Measurements from ENCODE around the gene CHRNA3. TPM values are rescaled to one million over a fixed set of nuclear protein-coding genes. Genes with fewer than 3 reads are reported as not detected.

Gene CHRNA3
- polyA plus RNA-seq, 1 of the 3 experiments (the other 2 are of a cell fraction), result 2.3 TPM

DNA sequence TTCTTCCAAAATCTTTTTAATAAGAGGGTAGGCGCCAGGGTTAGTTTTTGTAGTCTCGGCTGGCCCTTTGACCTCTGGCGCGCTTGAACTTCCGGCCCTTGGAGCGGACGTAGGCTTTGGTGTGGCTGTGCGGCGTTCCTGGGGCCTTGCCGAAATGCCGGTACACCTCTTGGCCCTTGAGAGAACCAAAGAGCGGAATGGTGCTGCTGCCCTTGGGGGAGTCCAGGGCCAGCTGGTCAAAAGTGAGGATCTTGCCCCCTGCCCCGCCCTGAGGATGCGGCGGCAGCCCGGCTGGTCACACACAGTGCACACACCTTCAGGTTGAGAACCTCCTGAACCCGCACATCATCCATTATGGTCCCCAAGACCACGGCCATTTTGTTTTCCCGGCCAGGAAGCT lies 40.2 kb upstream of the CHRNA3 start:
- WGBS (ENCODE audit: low lambda C conversion rate), result 87% methylated on average over 19 of the region's 19 CpGs
- Histone ChIP-seq H3K4me1 (ENCODE audit: control insufficient read depth in 1 of 2, insufficient read depth in 2 of 2, low read depth in 1 of 2, low read length in 1 of 2) (no peaks in the 10 kb centered on the region), H3K4me3 (ENCODE audit: low read depth in 2 of 2, low read length in 1 of 2) (no peak overlapping the region), H4K20me1 (ENCODE audit: insufficient read depth) (no peaks in the 10 kb centered on the region), H3K9ac (no peak overlapping the region), H3K4me2 (no peak overlapping the region), H3K27me3 (ENCODE audit: insufficient read depth) (peaks cover 5% of the 10 kb centered on the region; the same call in 1 of the 2 replicates), H3K9me2 (no peaks in the 10 kb centered on the region), H3F3A (replicated peaks; ENCODE audit: insufficient read depth) (no peaks in the 10 kb centered on the region), H3K9me3 (no peaks in the 10 kb centered on the region), H3K27ac (ENCODE audit: low read depth in 2 of 2, low read length in 1 of 2) (no peak overlapping the region), H2AFZ (ENCODE audit: low read depth) (no peak overlapping the region), H3K36me3 (replicated peaks in 1 of 2; ENCODE audit: control insufficient read depth in 1 of 2, insufficient read depth in 2 of 2, low read length in 1 of 2) (no peaks in the 10 kb centered on the region), H3K79me2 (ENCODE audit: insufficient read depth) (no peaks in the 10 kb centered on the region)
- DNase-seq, result no peak
- no peak for TF ChIP-seq JUND (IDR thresholded peaks at IDR 0.05)
- TF ChIP-seq, protein P1, sequence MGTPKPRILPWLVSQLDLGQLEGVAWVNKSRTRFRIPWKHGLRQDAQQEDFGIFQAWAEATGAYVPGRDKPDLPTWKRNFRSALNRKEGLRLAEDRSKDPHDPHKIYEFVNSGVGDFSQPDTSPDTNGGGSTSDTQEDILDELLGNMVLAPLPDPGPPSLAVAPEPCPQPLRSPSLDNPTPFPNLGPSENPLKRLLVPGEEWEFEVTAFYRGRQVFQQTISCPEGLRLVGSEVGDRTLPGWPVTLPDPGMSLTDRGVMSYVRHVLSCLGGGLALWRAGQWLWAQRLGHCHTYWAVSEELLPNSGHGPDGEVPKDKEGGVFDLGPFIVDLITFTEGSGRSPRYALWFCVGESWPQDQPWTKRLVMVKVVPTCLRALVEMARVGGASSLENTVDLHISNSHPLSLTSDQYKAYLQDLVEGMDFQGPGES (IDR thresholded peaks at IDR 0.05; ENCODE audit: low read depth, low read length), result no peak
- TF ChIP-seq, protein P2, sequence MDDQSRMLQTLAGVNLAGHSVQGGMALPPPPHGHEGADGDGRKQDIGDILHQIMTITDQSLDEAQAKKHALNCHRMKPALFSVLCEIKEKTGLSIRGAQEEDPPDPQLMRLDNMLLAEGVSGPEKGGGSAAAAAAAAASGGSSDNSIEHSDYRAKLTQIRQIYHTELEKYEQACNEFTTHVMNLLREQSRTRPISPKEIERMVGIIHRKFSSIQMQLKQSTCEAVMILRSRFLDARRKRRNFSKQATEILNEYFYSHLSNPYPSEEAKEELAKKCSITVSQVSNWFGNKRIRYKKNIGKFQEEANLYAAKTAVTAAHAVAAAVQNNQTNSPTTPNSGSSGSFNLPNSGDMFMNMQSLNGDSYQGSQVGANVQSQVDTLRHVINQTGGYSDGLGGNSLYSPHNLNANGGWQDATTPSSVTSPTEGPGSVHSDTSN (IDR thresholded peaks at IDR 0.05), result no peak
- no peak for TF ChIP-seq GABPA (IDR thresholded peaks at IDR 0.05; ENCODE audit: low read depth)
- TF ChIP-seq SIN3A (IDR thresholded peaks at IDR 0.05; ENCODE audit: borderline replicate concordance, low read depth, low read length), result no peak
- TF ChIP-seq EZH2phosphoT487 (IDR thresholded peaks at IDR 0.05; ENCODE audit: borderline replicate concordance, low read depth), result no peak
- no peak for TF ChIP-seq RAD21 (IDR thresholded peaks at IDR 0.05; ENCODE audit: low read length)
- TF ChIP-seq, protein P3, sequence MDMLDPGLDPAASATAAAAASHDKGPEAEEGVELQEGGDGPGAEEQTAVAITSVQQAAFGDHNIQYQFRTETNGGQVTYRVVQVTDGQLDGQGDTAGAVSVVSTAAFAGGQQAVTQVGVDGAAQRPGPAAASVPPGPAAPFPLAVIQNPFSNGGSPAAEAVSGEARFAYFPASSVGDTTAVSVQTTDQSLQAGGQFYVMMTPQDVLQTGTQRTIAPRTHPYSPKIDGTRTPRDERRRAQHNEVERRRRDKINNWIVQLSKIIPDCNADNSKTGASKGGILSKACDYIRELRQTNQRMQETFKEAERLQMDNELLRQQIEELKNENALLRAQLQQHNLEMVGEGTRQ (IDR thresholded peaks at IDR 0.05; ENCODE audit: borderline replicate concordance, low read depth, low read length), result no peak
- no peak for TF ChIP-seq POLR2AphosphoS5 (IDR thresholded peaks at IDR 0.05; ENCODE audit: low read depth, low read length)
- no peak for TF ChIP-seq MEF2A (IDR thresholded peaks at IDR 0.05; ENCODE audit: borderline replicate concordance, low read depth)
- TF ChIP-seq, protein P4, sequence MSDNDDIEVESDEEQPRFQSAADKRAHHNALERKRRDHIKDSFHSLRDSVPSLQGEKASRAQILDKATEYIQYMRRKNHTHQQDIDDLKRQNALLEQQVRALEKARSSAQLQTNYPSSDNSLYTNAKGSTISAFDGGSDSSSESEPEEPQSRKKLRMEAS (IDR thresholded peaks at IDR 0.05; ENCODE audit: low read depth), result no peak
- TF ChIP-seq, protein P5, sequence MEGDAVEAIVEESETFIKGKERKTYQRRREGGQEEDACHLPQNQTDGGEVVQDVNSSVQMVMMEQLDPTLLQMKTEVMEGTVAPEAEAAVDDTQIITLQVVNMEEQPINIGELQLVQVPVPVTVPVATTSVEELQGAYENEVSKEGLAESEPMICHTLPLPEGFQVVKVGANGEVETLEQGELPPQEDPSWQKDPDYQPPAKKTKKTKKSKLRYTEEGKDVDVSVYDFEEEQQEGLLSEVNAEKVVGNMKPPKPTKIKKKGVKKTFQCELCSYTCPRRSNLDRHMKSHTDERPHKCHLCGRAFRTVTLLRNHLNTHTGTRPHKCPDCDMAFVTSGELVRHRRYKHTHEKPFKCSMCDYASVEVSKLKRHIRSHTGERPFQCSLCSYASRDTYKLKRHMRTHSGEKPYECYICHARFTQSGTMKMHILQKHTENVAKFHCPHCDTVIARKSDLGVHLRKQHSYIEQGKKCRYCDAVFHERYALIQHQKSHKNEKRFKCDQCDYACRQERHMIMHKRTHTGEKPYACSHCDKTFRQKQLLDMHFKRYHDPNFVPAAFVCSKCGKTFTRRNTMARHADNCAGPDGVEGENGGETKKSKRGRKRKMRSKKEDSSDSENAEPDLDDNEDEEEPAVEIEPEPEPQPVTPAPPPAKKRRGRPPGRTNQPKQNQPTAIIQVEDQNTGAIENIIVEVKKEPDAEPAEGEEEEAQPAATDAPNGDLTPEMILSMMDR (IDR thresholded peaks at IDR 0.05), result no peak
- TF ChIP-seq, protein P6, sequence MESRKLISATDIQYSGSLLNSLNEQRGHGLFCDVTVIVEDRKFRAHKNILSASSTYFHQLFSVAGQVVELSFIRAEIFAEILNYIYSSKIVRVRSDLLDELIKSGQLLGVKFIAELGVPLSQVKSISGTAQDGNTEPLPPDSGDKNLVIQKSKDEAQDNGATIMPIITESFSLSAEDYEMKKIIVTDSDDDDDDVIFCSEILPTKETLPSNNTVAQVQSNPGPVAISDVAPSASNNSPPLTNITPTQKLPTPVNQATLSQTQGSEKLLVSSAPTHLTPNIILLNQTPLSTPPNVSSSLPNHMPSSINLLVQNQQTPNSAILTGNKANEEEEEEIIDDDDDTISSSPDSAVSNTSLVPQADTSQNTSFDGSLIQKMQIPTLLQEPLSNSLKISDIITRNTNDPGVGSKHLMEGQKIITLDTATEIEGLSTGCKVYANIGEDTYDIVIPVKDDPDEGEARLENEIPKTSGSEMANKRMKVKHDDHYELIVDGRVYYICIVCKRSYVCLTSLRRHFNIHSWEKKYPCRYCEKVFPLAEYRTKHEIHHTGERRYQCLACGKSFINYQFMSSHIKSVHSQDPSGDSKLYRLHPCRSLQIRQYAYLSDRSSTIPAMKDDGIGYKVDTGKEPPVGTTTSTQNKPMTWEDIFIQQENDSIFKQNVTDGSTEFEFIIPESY (IDR thresholded peaks at IDR 0.05; ENCODE audit: borderline replicate concordance, low read depth), result no peak
- TF ChIP-seq FOXJ3 (CRISPR knock-in tag; IDR thresholded peaks at IDR 0.05), result no peak
- TF ChIP-seq, protein P7, sequence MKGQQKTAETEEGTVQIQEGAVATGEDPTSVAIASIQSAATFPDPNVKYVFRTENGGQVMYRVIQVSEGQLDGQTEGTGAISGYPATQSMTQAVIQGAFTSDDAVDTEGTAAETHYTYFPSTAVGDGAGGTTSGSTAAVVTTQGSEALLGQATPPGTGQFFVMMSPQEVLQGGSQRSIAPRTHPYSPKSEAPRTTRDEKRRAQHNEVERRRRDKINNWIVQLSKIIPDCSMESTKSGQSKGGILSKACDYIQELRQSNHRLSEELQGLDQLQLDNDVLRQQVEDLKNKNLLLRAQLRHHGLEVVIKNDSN (IDR thresholded peaks at IDR 0.05; ENCODE audit: borderline replicate concordance, low read depth), result no peak
- TF ChIP-seq RCOR1 (IDR thresholded peaks at IDR 0.05; ENCODE audit: low read length), result no peak
- CTCF ChIA-PET, result interaction anchor here (1.7 to 2.0 kb wide), 2 partner anchors 23 to 48 kb away, joined by 7 to 8 read pairs; no protein-coding TSS in a partner anchor
- POLR2A ChIA-PET, result interaction anchor here (1.5 kb wide), 1 partner anchor 19 kb away, joined by 6 read pairs; no protein-coding TSS in a partner anchor
